Measurements from ENCODE around the gene LEFTY2.
"Not testable (repeated sequence)": the region's sequence is repeated elsewhere in the genome, so short reads cannot be mapped to it uniquely, and the experiment has no call there.

LEFTY2 gene, protein sequence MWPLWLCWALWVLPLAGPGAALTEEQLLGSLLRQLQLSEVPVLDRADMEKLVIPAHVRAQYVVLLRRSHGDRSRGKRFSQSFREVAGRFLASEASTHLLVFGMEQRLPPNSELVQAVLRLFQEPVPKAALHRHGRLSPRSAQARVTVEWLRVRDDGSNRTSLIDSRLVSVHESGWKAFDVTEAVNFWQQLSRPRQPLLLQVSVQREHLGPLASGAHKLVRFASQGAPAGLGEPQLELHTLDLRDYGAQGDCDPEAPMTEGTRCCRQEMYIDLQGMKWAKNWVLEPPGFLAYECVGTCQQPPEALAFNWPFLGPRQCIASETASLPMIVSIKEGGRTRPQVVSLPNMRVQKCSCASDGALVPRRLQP

GRCh38 chr1:225941187-225941941, at the start of gene LEFTY2:
Gene LEFTY2 (minus strand): TSS chr1:225941220. CDS start chr1:225941140, 80 bp downstream.
- no peak for DNase-seq

GRCh38 chr1:225987491-225988316, 46.7 kb upstream of the LEFTY2 start:
- peak; percentile 48 for DNase-seq

- DNase-seq, result no peak
Measured at GRCh38 chr1:225981714-225982113, 40.7 kb upstream of the LEFTY2 start.

- no peak for DNase-seq
Measured at GRCh38 chr1:225980005-225980836, 39.2 kb upstream of the LEFTY2 start.

DNA sequence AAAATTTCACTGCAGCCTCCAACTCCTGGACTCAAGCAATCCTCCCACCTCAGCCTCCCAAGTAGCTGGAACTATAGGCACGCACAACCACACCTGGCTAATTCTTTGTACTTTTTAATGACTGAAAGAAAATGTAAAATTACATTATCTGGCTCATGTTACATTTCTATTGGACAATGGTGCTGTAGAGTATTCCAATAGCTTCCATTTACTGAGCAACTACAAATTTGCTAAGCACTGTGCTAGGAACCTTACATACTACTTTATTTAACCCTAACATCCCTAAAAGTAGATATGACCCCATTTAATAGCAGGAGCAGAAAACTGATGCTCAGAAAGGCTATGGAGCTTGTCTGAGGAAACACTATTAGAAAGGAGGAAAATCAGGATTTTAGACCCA, 38.4 kb upstream of the LEFTY2 start:
- no peak for DNase-seq

- no peak for DNase-seq
Measured at GRCh38 chr1:225977937-225978748, 37.1 kb upstream of the LEFTY2 start.

DNA sequence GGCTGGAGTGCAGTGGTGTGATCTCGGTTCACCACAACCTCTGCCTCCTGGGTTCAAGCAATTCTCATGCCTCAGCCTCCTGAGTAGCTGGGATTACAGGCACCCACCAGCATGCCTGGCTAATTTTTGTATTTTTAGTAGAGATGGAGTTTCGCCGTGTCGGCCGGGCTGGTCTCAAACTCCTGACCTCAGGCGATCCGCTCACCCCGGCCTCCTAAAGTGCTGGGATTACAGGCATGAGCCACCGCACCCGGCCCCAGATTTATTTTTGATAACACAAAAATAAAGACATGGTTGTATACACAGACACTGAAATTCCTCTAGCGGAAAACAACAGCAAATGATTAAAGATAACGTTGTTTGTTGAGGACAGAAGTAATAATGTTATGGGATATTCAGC, 34.1 kb upstream of the LEFTY2 start:
- DNase-seq, result not testable (repeated sequence)

DNA sequence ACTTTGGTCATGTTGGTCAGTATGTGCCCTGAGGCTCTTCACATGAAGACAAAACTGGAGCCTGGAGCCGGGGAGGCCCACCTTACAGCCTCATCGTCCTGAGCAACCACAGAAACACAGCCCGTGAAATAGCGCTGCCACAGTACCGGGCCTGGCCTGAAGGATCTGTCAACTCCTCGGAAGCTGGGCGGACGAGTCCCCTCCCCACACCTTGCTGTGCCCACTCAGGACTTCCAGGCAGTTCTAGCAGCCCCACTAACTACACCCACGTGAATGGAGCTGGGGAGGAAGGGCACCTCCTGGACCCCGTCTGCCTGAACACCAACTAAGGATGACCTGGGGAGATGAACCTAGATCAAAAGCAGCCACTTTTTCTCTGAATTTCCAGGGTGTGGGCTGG, 33.4 kb upstream of the LEFTY2 start:
- DNase-seq, result no peak

DNA sequence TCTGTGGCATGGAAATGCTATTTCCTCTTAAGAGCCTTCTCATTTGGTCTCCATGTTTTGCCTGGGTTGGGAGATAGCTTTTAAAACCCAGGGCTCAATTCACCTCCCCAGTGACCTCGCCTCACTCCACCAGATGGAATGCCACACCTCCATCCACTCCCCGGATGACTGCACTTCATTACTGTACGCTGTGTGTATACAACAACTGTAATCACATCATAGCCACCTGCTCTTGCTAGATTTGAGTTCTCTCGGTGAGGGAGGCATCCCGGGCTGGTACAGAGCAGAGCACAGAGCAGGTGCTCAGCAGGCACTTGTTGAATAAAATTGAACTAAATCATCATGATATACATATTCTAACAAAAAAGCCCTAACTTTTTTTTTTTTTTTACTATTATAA, 32.1 kb upstream of the LEFTY2 start:
- DNase-seq, result no peak

DNA sequence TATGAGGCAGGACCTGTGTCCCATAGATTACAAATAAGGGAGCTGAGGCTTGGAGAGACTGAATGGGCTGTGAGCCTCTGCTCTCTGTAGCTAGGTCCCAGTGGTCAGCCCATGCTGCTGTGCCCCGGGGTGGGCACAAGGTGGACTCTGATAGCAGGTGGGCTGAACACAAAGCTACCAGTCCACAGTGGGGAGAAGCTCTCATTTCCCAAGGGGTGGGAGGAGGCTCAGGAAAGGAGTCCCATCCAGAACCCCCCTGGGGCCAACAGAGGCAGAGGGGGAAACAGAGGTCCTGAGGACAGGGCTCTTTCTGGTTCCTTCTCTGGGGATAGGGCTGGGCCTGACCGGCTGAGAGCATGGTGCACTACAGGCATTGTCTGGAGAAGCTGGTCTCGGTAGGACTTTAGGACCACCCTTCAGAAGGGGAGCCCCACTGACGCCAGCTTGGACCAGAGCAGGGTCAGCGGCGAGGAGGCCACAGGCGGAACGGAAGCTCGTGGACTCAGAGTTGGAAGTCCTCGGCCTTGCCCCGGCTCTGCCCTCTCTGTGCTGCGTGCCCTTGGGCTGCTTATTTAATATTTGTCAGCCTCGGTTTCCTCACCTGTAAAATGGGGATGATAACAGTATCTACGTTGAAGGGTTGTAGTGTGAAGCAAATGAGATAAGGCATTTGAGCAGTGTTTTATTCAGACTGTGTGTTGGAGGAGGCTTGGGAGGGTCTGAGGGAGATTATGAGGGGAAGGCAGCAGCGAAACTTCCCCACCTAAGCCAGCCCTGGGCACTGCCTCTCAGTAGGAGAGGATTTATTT, 31.5 kb upstream of the LEFTY2 start:
- DNase-seq, result no peak

DNA sequence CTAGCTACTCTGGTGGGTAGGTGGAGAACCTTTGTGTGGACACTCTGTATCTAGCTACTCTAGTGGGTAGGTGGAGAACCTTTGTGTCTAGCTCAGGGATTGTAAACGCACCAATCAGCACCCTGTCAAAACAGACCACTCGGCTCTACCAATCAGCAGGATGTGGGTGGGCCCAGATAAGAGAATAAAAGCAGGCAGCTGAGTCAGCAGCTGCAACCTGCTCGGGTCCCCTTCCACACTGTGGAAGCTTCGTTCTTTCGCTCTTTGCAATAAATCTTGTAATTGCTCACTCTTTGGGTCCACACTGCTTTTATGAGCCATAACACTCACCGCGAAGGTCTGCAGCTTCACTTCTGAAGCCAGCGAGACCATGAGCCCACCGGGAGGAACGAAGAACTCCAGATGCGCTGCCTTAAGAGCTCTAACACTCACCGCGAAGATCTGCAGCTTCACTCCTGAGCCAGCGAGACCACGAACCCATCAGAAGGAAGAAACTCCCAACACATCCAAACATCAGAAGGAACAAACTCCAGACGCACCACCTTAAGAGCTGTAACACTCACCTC, 29.7 kb upstream of the LEFTY2 start:
- not testable (repeated sequence) for DNase-seq

- DNase-seq, result not testable (repeated sequence)
Measured at GRCh38 chr1:225969751-225970150, 28.7 kb upstream of the LEFTY2 start.

DNA sequence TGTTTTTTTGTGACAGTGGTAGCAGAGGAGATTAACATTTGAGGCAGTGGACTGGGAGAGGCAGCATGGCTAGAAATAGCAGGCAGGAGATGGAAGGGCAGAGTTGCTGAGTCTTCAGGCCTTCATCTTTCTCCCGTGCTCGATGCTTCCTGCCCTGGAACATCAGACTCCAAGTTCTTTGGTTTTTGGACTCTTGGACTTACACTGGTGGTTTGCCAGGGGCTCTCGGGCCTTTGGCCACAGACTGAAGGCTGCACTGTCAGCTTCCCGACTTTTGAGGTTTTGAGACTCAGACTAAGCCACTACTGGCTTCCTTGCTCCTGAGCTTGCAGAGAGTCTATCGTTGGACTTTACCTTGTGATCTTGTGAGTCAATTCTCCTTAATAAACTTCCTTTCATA, 24.2 kb upstream of the LEFTY2 start:
- no peak for DNase-seq

- DNase-seq, result no peak
Measured at GRCh38 chr1:225963735-225964530, 22.9 kb upstream of the LEFTY2 start.

DNA sequence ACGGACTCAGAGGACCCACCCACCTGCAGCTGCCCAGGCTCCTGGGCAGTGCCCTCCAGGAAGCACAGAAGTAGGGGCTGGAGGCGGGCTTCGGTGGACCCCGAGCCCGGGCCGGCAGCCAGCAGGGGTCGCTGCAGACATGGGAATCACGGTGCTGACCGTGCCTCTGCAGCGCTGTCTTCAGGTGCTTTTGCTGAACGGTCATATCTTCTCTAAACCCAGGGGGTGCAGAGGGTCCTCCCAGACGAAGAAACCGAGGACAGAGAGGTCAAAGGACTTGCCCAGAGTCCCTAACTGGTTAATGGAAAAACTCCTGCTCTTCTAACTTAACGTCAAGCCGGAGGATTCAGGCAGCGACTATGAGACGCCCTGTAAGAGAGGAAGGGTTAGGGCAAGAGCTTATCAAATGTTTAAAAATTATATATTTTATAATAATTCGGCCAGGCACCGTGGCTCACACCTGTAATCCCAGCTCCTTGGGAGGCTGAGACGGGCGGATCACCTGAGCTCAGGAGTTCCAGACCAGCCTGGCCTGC, 21.5 kb upstream of the LEFTY2 start:
- no peak for DNase-seq

- DNase-seq, result no peak
Measured at GRCh38 chr1:225961659-225962439, 20.8 kb upstream of the LEFTY2 start.

GRCh38 chr1:225958041-225958440, 17.0 kb upstream of the LEFTY2 start:
- no peak for DNase-seq

DNA sequence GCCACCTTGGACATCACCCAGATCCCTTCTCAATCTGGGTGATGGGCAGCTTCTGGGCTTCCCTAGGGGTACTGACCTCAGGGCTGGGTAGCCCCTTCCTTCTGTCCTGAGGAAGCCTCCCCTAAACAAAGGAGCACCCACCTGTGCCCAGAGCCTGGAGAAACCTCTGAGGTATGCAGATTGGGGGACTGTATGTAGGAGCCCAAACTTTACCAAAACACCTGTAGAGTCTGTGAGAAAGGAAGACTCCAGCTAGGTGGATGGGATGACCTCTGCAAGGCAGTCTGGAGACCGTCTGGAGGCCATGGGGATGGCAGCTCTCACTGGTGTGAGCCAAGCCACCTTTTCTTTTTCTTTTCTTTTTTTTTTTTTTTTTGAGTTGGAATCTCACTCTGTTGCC, 13.7 kb upstream of the LEFTY2 start:
- no peak for DNase-seq

All from HCEC 1CT (cell line).